ENCODE data around the gene CDH13. TPM values are rescaled to one million over a fixed set of nuclear protein-coding genes. Genes with fewer than 3 reads are reported as not detected.

Gene CDH13
- total and polyA plus RNA-seq, 2 of the 8 experiments (the other 6 are each of a cell fraction or from before 2014, with no cell fraction given), result 2.3 to 2.4 TPM

DNA sequence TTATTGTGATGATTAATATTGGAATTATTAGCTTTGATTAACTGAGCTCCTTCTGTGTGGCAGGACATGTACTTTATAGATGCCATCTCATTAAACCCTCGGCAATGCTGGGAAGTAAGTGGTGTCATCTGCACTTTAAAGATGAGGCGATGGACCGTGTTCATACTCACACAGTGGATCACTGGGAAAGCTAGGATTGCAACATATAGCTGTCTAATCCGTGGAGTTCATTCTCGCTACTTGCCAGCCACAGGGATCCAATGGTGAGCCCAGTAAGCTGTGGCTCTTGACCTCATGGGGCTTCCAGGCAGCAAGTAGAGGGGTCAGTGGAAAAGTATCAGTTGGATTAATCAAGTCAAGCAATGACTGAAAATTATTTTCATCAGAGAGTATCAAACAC lies 587.9 kb downstream of the CDH13 start:
- Histone ChIP-seq H4K20me1 (replicated peaks in 1 of 2; ENCODE audit: control insufficient read depth in 1 of 2, insufficient read depth in 2 of 2, low read length in 2 of 2) (no peaks in the 10 kb centered on the region), H3K27me3 (replicated peaks in 1 of 4; ENCODE audit: control insufficient read depth in 3 of 4, extremely low read depth in 1 of 4, insufficient read depth in 3 of 4, low read length in 3 of 4) (peaks cover 0 to 1% (median 0%) of the 10 kb centered on the region in 4 experiments; a peak in 1 of 7 replicates), H2BK20ac (ENCODE audit: low read length) (no peak overlapping the region), H3K79me1 (ENCODE audit: low read depth, low read length) (no peaks in the 10 kb centered on the region), H3K23ac (ENCODE audit: insufficient read length) (no peak overlapping the region), H3K9ac (replicated peaks in 1 of 4; ENCODE audit: extremely low read depth in 1 of 4, low read depth in 3 of 4, low read length in 3 of 4) (no peak overlapping the region), H4K5ac (ENCODE audit: insufficient read length, low read depth, low read length) (no peak overlapping the region), H2BK15ac (ENCODE audit: low read length) (no peak overlapping the region), H4K8ac (ENCODE audit: extremely low read depth, insufficient read depth, low read length) (no peak overlapping the region), H4K91ac (replicated peaks; ENCODE audit: insufficient read length, low read length) (no peak overlapping the region), H3K79me2 (ENCODE audit: control insufficient read depth in 1 of 2, insufficient read depth in 2 of 2, low read length in 2 of 2) (no peaks in the 10 kb centered on the region), H2BK120ac (replicated peaks; ENCODE audit: low read depth, low read length) (no peak overlapping the region), H3K4me3 (ENCODE audit: extremely low read depth in 1 of 4, insufficient read depth in 2 of 4, low read depth in 3 of 4, low read length in 4 of 4) (no peak overlapping the region), H3K9me3 (ENCODE audit: insufficient read depth in 2 of 2, low read depth in 1 of 2, low read length in 1 of 2) (no peaks in the 10 kb centered on the region), H2BK12ac (ENCODE audit: low read depth, low read length) (no peak overlapping the region), H3K23me2 (ENCODE audit: low read depth, low read length) (no peaks in the 10 kb centered on the region), H2AK5ac (ENCODE audit: low read depth, low read length) (no peak overlapping the region), H2AFZ (ENCODE audit: low read length) (no peak overlapping the region), H3K27ac (ENCODE audit: low read depth, low read length) (no peak overlapping the region), H3K18ac (ENCODE audit: extremely low read depth, low read length) (no peak overlapping the region), H3K14ac (ENCODE audit: insufficient read length) (no peak overlapping the region), H2BK5ac (ENCODE audit: low read depth, low read length) (no peak overlapping the region), H3K4me2 (ENCODE audit: insufficient read depth in 1 of 2, low read depth in 2 of 2, low read length in 2 of 2) (no peak overlapping the region), H3K4me1 (replicated peaks in 1 of 4; ENCODE audit: control insufficient read depth in 3 of 4, insufficient read depth in 4 of 4, low read length in 3 of 4) (peaks cover 0 to 8% (median 0%) of the 10 kb centered on the region in 4 experiments; a peak in 3 of 7 replicates), H3K4ac (replicated peaks; ENCODE audit: insufficient read length, low read depth, low read length) (no peak overlapping the region), H3K36me3 (ENCODE audit: control insufficient read depth in 2 of 4, insufficient read depth in 4 of 4, low read length in 3 of 4) (no peaks in the 10 kb centered on the region), H3K56ac (replicated peaks; ENCODE audit: insufficient read length, low read depth, low read length) (no peak overlapping the region)
- FAIRE-seq, result no peak
- POLR2A ChIA-PET (ENCODE audit: partially characterized antibody), result no interaction called here
- CTCF ChIA-PET (ENCODE audit: partially characterized antibody), result interaction anchor here (0.6 to 2.3 kb wide), 31 partner anchors 9 to 847 kb away, joined by 3 to 10 read pairs (median 4); no protein-coding TSS in a partner anchor
- DNase-seq (ENCODE audit: low read depth in 1 of 2, low spot score in 2 of 2), result no peak
- 94% methylated on average over 5 of the region's 5 CpGs; no CpG with 5 or more reads in 1 of the 2 experiments for WGBS, 2 experiments (ENCODE audit: extremely low coverage in 1 of 2, insufficient coverage in 1 of 2, insufficient read length in 1 of 2, insufficient replicate concordance in 2 of 2, low coverage in 1 of 2, low lambda C conversion rate in 2 of 2, missing lambda C conversion rate in 1 of 2)
- no peak for TF ChIP-seq SIRT6 (IDR thresholded peaks at IDR 0.05; ENCODE audit: low read length)
